ENCODE results near the gene AGBL4. TPM values are rescaled to one million over a fixed set of nuclear protein-coding genes. Genes with fewer than 3 reads are reported as not detected.

Gene AGBL4
- total and polyA plus RNA-seq, 2 of the 4 experiments (the other 2 are of a cell fraction): not detected

DNA sequence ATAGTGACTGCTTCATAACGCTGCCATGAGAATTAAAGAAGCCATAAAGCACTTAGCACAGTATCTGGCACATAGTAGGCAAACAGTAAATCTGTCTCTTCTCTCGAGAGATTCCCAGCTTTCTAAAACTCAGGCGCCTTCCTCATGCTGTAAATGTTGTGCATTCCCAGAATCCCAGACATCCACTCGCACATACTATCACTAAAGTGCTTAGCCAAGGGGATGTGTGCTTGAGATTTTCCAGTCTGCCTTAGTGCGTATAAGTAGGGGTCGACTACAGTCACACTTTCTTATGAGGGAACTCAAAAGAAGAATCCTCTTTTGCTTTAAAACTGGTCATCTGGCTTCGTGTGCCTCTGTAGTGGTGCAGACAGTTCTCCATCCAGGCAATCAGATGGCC is 1453.2 kb downstream of the AGBL4 start:
- no peak for ATAC-seq (ENCODE audit: low read depth)
- Histone ChIP-seq H3K9ac (ENCODE audit: low read depth, low read length) (no peak overlapping the region), H3K9me1 (ENCODE audit: insufficient read depth, low read length) (no peaks in the 10 kb centered on the region), H3K79me1 (ENCODE audit: low read depth in 1 of 2, low read length in 2 of 2) (no peaks in the 10 kb centered on the region), H3K27ac (ENCODE audit: insufficient read depth, low read length) (no peak overlapping the region), H3K9me3 (ENCODE audit: control insufficient read depth, insufficient read depth, low read length) (no peaks in the 10 kb centered on the region), H3K4me1 (ENCODE audit: control insufficient read depth, insufficient read depth, low read length) (no peaks in the 10 kb centered on the region), H3K4me2 (ENCODE audit: low read depth, low read length) (no peak overlapping the region), H3K56ac (ENCODE audit: extremely low read depth, insufficient read depth, low read length) (no peak overlapping the region), H2AFZ (replicated peaks; ENCODE audit: low read length, poor library complexity) (no peak overlapping the region), H3K23ac (ENCODE audit: low read depth, low read length) (no peak overlapping the region), H3K27me3 (ENCODE audit: control insufficient read depth, insufficient read depth, low read length) (no peaks in the 10 kb centered on the region), H4K5ac (ENCODE audit: low read depth, low read length) (no peak overlapping the region), H2BK120ac (ENCODE audit: low read depth, low read length) (no peak overlapping the region), H4K8ac (ENCODE audit: low read depth in 2 of 2, low read length in 2 of 2) (no peak overlapping the region), H3K14ac (replicated peaks; ENCODE audit: low read depth, low read length) (no peak overlapping the region), H3K36me3 (ENCODE audit: control insufficient read depth, insufficient read depth, low read length) (no peaks in the 10 kb centered on the region), H3K18ac (ENCODE audit: low read depth, low read length) (no peak overlapping the region), H2BK20ac (ENCODE audit: low read depth, low read length) (no peak overlapping the region), H2BK5ac (ENCODE audit: low read depth, low read length, poor library complexity, severe bottlenecking) (no peak overlapping the region), H2AK5ac (ENCODE audit: low read depth, low read length) (no peak overlapping the region), H3K4ac (ENCODE audit: low read depth, low read length) (no peak overlapping the region), H2AK9ac (replicated peaks; ENCODE audit: low read depth, low read length, poor library complexity) (no peak overlapping the region), H2BK15ac (ENCODE audit: low read depth, low read length) (no peak overlapping the region), H4K20me1 (ENCODE audit: insufficient read depth, low read length) (no peaks in the 10 kb centered on the region), H3K4me3 (ENCODE audit: insufficient read depth, low read depth, low read length) (no peak overlapping the region), H4K91ac (ENCODE audit: insufficient read depth, low read depth, low read length) (no peak overlapping the region)
- BruUV-seq (replicated peaks): no TSS peak
- no CpG with 5 or more reads among the region's 7 CpGs for WGBS, 2 experiments (ENCODE audit: extremely low coverage in 2 of 2, insufficient read length in 1 of 2)
- dilution Hi-C loops (cut with HindIII; ENCODE audit: low sequenced_read_pairs, unreplicated experiment): no loop called here
- in situ Hi-C loops (cut with MboI; ENCODE audit: low sequenced_read_pairs): no loop called here
- no peak for DNase-seq
- POLR2A ChIA-PET (ENCODE audit: unreplicated experiment): no interaction called here
- intact Hi-C loops (cut with micrococcal nuclease): loop anchor here (10.0 kb wide), 1 partner anchor 1774 kb away; no protein-coding TSS in a partner anchor
- no peak for TF ChIP-seq MXI1 (IDR thresholded peaks at IDR 0.05; ENCODE audit: borderline replicate concordance, low read depth, low read length)
- no peak for TF ChIP-seq MAZ (IDR thresholded peaks at IDR 0.05; ENCODE audit: borderline replicate concordance, low read depth, low read length)
- TF ChIP-seq RFX5 (IDR thresholded peaks at IDR 0.05; ENCODE audit: low read depth, low read length): no peak
- no peak for TF ChIP-seq CHD1 (IDR thresholded peaks at IDR 0.05; ENCODE audit: low read depth, low read length)
- no peak for TF ChIP-seq POLR2A (IDR thresholded peaks at IDR 0.05; ENCODE audit: low read depth, low read length)
- no peak for TF ChIP-seq SMC3 (IDR thresholded peaks at IDR 0.05; ENCODE audit: low read depth, low read length)
- no peak for TF ChIP-seq RCOR1 (IDR thresholded peaks at IDR 0.05; ENCODE audit: insufficient replicate concordance, low read length)
- CTCF ChIA-PET: no interaction called here
